ENCODE data around the gene CEBPB. TPM values are rescaled to one million over a fixed set of nuclear protein-coding genes. Genes with fewer than 3 reads are reported as not detected.
"Not testable (repeated sequence)": the region's sequence is repeated elsewhere in the genome, so short reads cannot be mapped to it uniquely, and the experiment has no call there.

Gene CEBPB
- total RNA-seq, 1 donor, result 38.1 TPM

- peak; percentile 88 for DNase-seq (ENCODE audit: low read depth)
- TF ChIP-seq, protein P1, sequence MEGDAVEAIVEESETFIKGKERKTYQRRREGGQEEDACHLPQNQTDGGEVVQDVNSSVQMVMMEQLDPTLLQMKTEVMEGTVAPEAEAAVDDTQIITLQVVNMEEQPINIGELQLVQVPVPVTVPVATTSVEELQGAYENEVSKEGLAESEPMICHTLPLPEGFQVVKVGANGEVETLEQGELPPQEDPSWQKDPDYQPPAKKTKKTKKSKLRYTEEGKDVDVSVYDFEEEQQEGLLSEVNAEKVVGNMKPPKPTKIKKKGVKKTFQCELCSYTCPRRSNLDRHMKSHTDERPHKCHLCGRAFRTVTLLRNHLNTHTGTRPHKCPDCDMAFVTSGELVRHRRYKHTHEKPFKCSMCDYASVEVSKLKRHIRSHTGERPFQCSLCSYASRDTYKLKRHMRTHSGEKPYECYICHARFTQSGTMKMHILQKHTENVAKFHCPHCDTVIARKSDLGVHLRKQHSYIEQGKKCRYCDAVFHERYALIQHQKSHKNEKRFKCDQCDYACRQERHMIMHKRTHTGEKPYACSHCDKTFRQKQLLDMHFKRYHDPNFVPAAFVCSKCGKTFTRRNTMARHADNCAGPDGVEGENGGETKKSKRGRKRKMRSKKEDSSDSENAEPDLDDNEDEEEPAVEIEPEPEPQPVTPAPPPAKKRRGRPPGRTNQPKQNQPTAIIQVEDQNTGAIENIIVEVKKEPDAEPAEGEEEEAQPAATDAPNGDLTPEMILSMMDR (IDR thresholded peaks at IDR 0.05; ENCODE audit: insufficient read depth, low read length), result no peak
- peak within 1 kb of the TSS; percentile 89 for H3K4me3 ChIP-seq (ENCODE audit: low read depth, low read length)
Observed at GRCh38 chr20:50153500-50154377, 36.9 kb upstream of the CEBPB start, which contains the start of gene PEDS1. TSS of gene PEDS1 (minus strand) at chr20:50153723. CDS start at chr20:50153637, 86 bp downstream.

GRCh38 chr20:50161494-50161893, 29.1 kb upstream of the CEBPB start:
- not testable (repeated sequence) for H3K4me3 ChIP-seq (ENCODE audit: low read depth, low read length); DNase-seq (ENCODE audit: low read depth)

GRCh38 chr20:50163570-50164317, 26.9 kb upstream of the CEBPB start:
- TF ChIP-seq, protein P1 (IDR thresholded peaks at IDR 0.05; ENCODE audit: insufficient read depth, low read length), result no peak
- DNase-seq (ENCODE audit: low read depth), result peak; percentile 73
- no peak overlapping the region for H3K4me3 ChIP-seq (ENCODE audit: low read depth, low read length)

DNA sequence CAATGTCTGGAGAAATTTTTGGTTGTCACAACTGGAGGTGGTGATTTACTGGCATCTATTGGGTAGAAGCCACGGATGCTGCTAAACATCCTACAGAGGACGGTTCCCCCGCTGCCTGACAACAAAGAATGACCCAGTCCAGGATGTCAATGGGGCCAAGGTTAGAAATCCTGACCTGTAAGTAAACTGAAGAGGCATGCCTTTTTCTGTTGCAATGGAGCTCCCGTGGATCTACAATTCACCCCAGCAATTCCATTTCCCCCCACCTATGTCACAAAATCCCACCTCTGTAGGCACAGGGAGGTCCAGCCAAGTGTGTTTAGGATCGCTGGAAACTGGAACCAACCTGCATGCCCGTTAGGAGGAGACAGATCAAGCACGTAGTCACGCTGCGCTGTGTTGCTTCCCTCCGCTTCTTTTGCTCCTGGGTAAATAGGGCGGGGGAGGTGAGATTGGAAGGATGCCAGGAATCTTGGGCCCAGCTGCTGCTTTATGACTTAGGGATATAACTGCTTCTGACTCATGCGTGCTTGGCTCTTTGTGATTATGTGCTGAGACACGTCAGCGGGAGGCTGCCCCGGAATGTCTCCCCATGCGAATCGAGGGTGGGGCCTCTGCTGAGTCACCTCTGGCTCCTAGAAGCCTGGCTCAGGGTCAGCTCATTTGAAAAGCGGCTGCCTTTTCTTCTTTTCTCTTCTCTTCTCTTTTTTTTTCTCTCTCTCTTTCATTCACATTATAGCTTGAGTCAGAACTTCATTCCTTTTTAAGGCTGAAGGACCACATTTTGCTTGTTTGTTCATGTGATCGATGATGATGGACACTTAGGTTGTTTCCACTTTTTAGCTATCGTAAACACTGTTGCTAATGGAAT, 24.7 kb upstream of the CEBPB start:
- TF ChIP-seq, protein P1 (IDR thresholded peaks at IDR 0.05; ENCODE audit: insufficient read depth, low read length), result no peak
- H3K4me3 ChIP-seq (ENCODE audit: low read depth, low read length), result peak overlapping the region; percentile 67
- peak; percentile 100 for DNase-seq (ENCODE audit: low read depth)

- H3K4me3 ChIP-seq (ENCODE audit: low read depth, low read length), result no peak overlapping the region
- TF ChIP-seq, protein P1 (IDR thresholded peaks at IDR 0.05; ENCODE audit: insufficient read depth, low read length), result peak; percentile 99
- DNase-seq (ENCODE audit: low read depth), result peak; percentile 87
Observed at GRCh38 chr20:50169329-50169823, 21.3 kb upstream of the CEBPB start.

GRCh38 chr20:50170549-50171220, 19.9 kb upstream of the CEBPB start:
- DNase-seq (ENCODE audit: low read depth), result no peak
- no peak overlapping the region for H3K4me3 ChIP-seq (ENCODE audit: low read depth, low read length)
- TF ChIP-seq, protein P1 (IDR thresholded peaks at IDR 0.05; ENCODE audit: insufficient read depth, low read length), result no peak
